ENCODE data around the gene NACC2. TPM values are rescaled to one million over a fixed set of nuclear protein-coding genes. Genes with fewer than 3 reads are reported as not detected.
A peak's percentile ranks its signal among the peaks of the same experiment; 100 is the strongest.

Gene NACC2
- total RNA-seq, 1 donor from 2014 or later = 9.6 TPM

DNA sequence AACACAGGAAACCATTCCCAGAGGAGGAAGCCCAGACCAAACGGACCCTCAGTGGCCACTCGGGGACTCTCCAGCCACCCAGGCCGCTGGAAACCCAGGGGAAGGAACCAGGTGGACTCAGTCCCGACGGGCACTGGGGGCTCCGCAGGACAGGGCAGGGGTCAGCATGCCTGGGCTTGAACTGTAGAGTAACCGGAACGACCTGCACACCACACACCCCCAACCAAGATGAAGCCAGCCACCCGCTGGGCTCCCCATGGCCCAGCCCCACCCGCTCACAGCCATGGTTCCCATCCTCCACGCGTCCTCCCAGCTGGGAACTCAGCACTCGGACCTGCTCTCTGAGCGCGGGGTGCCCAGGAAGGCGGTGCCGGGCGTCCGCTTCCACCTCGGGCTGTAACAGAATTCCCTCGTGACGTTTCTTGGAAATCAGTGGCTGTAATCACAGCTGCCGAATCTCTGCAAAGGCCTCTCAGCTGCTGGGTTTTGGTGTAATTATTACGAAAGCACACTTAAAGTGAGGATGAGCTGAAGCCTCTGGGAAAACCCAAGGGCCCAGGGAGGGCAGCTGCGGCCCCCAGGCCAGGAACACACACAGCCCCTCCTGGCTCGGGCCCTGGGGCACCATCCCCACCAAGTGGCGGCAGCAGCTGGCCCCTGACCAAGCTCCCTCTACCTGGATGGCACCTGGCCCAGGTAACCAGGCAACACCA, 13.8 kb downstream of the NACC2 start:
- no peaks in the 10 kb centered on the region for H3K9me3 Mint-ChIP-seq (ENCODE audit: unreplicated experiment)
- H3K27ac Mint-ChIP-seq (ENCODE audit: unreplicated experiment) = no peak overlapping the region
- H3K4me3 Mint-ChIP-seq (ENCODE audit: unreplicated experiment) = no peak overlapping the region
- no peak for TF ChIP-seq CTCF (IDR thresholded peaks at IDR 0.05; ENCODE audit: unreplicated experiment)
- no peaks in the 10 kb centered on the region for H3K27me3 Mint-ChIP-seq (ENCODE audit: unreplicated experiment)
- peaks cover 3% of the 10 kb centered on the region for H3K36me3 Mint-ChIP-seq (ENCODE audit: low read depth, unreplicated experiment)
- no peaks in the 10 kb centered on the region for H3K4me1 Mint-ChIP-seq (ENCODE audit: unreplicated experiment)
- DNase-seq (ENCODE audit: low spot score) = no peak

GRCh38 chr9:136080716-136081112, 14.4 kb downstream of the NACC2 start:
- no peak overlapping the region for H3K4me3 Mint-ChIP-seq (ENCODE audit: unreplicated experiment)
- TF ChIP-seq CTCF (IDR thresholded peaks at IDR 0.05; ENCODE audit: unreplicated experiment) = no peak
- H3K27me3 Mint-ChIP-seq (ENCODE audit: unreplicated experiment) = no peaks in the 10 kb centered on the region
- H3K36me3 Mint-ChIP-seq (ENCODE audit: low read depth, unreplicated experiment) = peaks cover 3% of the 10 kb centered on the region
- no peaks in the 10 kb centered on the region for H3K9me3 Mint-ChIP-seq (ENCODE audit: unreplicated experiment)
- no peak overlapping the region for H3K27ac Mint-ChIP-seq (ENCODE audit: unreplicated experiment)
- no peak for DNase-seq (ENCODE audit: low spot score)
- H3K4me1 Mint-ChIP-seq (ENCODE audit: unreplicated experiment) = no peaks in the 10 kb centered on the region

DNA sequence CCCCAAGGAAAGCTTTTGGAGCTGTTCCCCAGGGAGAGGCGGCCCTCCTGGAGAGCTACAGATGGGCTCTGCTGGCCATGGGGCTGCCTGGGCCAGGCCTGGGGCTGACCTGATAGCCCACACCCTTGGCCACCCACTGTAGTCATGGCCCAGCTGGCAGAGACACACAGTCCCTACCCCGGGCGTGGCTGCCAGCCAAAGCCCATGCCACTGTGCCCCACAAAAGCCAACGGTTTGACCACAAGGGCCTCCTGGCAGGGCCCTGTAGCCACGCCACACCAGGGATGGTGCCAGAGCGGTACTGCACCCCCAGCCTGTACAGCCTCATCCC, 15.2 kb downstream of the NACC2 start:
- Mint-ChIP-seq H3K27me3 (ENCODE audit: unreplicated experiment) (no peaks in the 10 kb centered on the region), H3K4me3 (ENCODE audit: unreplicated experiment) (no peak overlapping the region), H3K9me3 (ENCODE audit: unreplicated experiment) (no peaks in the 10 kb centered on the region), H3K36me3 (ENCODE audit: low read depth, unreplicated experiment) (peaks cover 3% of the 10 kb centered on the region), H3K27ac (ENCODE audit: unreplicated experiment) (no peak overlapping the region), H3K4me1 (ENCODE audit: unreplicated experiment) (no peaks in the 10 kb centered on the region)
- no peak for DNase-seq (ENCODE audit: low spot score)
- TF ChIP-seq CTCF (IDR thresholded peaks at IDR 0.05; ENCODE audit: unreplicated experiment) = no peak

GRCh38 chr9:136079211-136079915, 15.7 kb downstream of the NACC2 start:
- no peaks in the 10 kb centered on the region for H3K27me3 Mint-ChIP-seq (ENCODE audit: unreplicated experiment)

More at GRCh38 chr9:136079211-136079915, 15.7 kb downstream of the NACC2 start:
- no peak overlapping the region for H3K4me3 Mint-ChIP-seq (ENCODE audit: unreplicated experiment)
- peak overlapping the region; percentile 36 for H3K27ac Mint-ChIP-seq (ENCODE audit: unreplicated experiment)
- H3K9me3 Mint-ChIP-seq (ENCODE audit: unreplicated experiment) = no peaks in the 10 kb centered on the region
- peaks cover 3% of the 10 kb centered on the region for H3K36me3 Mint-ChIP-seq (ENCODE audit: low read depth, unreplicated experiment)
- no peak for TF ChIP-seq CTCF (IDR thresholded peaks at IDR 0.05; ENCODE audit: unreplicated experiment)
- DNase-seq (ENCODE audit: low spot score) = no peak
- no peaks in the 10 kb centered on the region for H3K4me1 Mint-ChIP-seq (ENCODE audit: unreplicated experiment)

All from endothelial cell (in vitro differentiated cells).